H1 (cell line): Measurements from ENCODE around the gene ZNF532. TPM values are rescaled to one million over a fixed set of nuclear protein-coding genes. Genes with fewer than 3 reads are reported as not detected.

Experiments
- CTCF ChIA-PET: fragments of 300-600 bp; sonication (Branson Sonifier 250); formaldehyde crosslinking; loops from one replicate; lab custom pipeline; 2021; ENCODE audit not compliant: partially characterized antibody; lab: Charles Lee
- POLR2A ChIA-PET: fragments of 300-600 bp; sonication (Branson Sonifier 250); formaldehyde crosslinking; loops from one replicate; lab custom pipeline; 2021; ENCODE audit warnings: inconsistent platforms; ENCODE audit not compliant: partially characterized antibody; lab: Charles Lee
- DNase-seq, 2 experiments: peaks; one replicate each; pipeline versions ENCODE4 v3.0.0 to v3.0.0-alpha.2; 2010 to 2022; ENCODE audit warnings: low spot score in 2 of 2, low read depth in 1 of 2, mixed read lengths in 1 of 2
- FAIRE-seq: peaks from 2 replicates; lab custom pipeline; 2011; peaks lifted over from hg19 to GRCh38; lab: Jason Lieb, UNC
- H2AFZ ChIP-seq: 2 replicates; pipeline ENCODE4 v1.8.1; 2012; ENCODE audit warnings: low read length, inconsistent platforms
- H2AK5ac ChIP-seq: 2 replicates; pipeline ENCODE4 v1.6.1; 2013; ENCODE audit warnings: low read depth, low read length
- H2BK120ac ChIP-seq: replicated peaks from 2 replicates; pipeline ENCODE3; 2013; ENCODE audit warnings: low read depth, low read length, inconsistent platforms
- H2BK12ac ChIP-seq: 2 replicates; pipeline ENCODE4 v1.6.1; 2013; ENCODE audit warnings: low read depth, low read length
- H2BK15ac ChIP-seq: 2 replicates; pipeline ENCODE4 v1.6.1; 2013; ENCODE audit warnings: low read length
- H2BK20ac ChIP-seq: 2 replicates; pipeline ENCODE4 v1.6.1; 2013; ENCODE audit warnings: low read length
- H2BK5ac ChIP-seq: 2 replicates; pipeline ENCODE4 v1.6.1; 2013; ENCODE audit warnings: low read depth, low read length
- H3K14ac ChIP-seq: 2 replicates; pipeline ENCODE4 v1.6.1; 2013; ENCODE audit warnings: inconsistent platforms; ENCODE audit not compliant: insufficient read length
- H3K18ac ChIP-seq: 2 replicates; pipeline ENCODE4 v1.6.1; 2013; ENCODE audit warnings: low read length; ENCODE audit errors: extremely low read depth
- H3K23ac ChIP-seq: 2 replicates; pipeline ENCODE4 v1.6.1; 2013; ENCODE audit warnings: inconsistent platforms; ENCODE audit not compliant: insufficient read length
- H3K23me2 ChIP-seq: 2 replicates; pipeline ENCODE4 v1.6.1; 2013; ENCODE audit warnings: low read depth, low read length
- H3K27ac ChIP-seq: 2 replicates; pipeline ENCODE4 v1.6.1; 2011; ENCODE audit warnings: low read depth, low read length, inconsistent platforms
- H3K27me3 ChIP-seq, 4 experiments: replicated peaks in 1 of 4; 1 replicate in 1 of 4; 2 replicates in 3 of 4; pipeline versions ENCODE4 v1.6.1 to v1.8.1; 2011 to 2013; ENCODE audit warnings: low read length in 3 of 4, mild to moderate bottlenecking in 3 of 4, inconsistent platforms in 2 of 4, mixed read lengths in 2 of 4, moderate library complexity in 1 of 4; ENCODE audit not compliant: control insufficient read depth in 3 of 4, insufficient read depth in 3 of 4; ENCODE audit errors: extremely low read depth in 1 of 4
- H3K36me3 ChIP-seq, 4 experiments: 2 replicates each; pipeline versions ENCODE4 v1.6.1 to v1.8.1; 2011 to 2013; ENCODE audit warnings: mild to moderate bottlenecking in 4 of 4, low read length in 3 of 4, moderate library complexity in 2 of 4, control low read depth in 1 of 4, inconsistent platforms in 1 of 4; ENCODE audit not compliant: insufficient read depth in 4 of 4, control insufficient read depth in 2 of 4
- H3K4ac ChIP-seq: replicated peaks from 2 replicates; pipeline ENCODE3; 2013; ENCODE audit warnings: low read length, low read depth, mixed read lengths, inconsistent platforms; ENCODE audit not compliant: insufficient read length
- H3K4me1 ChIP-seq, 4 experiments: replicated peaks in 1 of 4; 1 replicate in 1 of 4; 2 replicates in 3 of 4; pipeline versions ENCODE4 v1.6.1 to v1.8.1; 2011 to 2013; ENCODE audit warnings: low read length in 3 of 4, inconsistent platforms in 2 of 4, mixed read lengths in 1 of 4; ENCODE audit not compliant: insufficient read depth in 4 of 4, control insufficient read depth in 3 of 4
- H3K4me2 ChIP-seq, 2 experiments: 2 replicates each; pipeline versions ENCODE4 v1.6.1 to v1.8.1; 2011 to 2013; ENCODE audit warnings: low read depth in 2 of 2, low read length in 2 of 2, control low read depth in 1 of 2, inconsistent platforms in 1 of 2, mild to moderate bottlenecking in 1 of 2; ENCODE audit not compliant: insufficient read depth in 1 of 2
- H3K4me3 ChIP-seq, 4 experiments: fragments of 200-600, 300-600 bp in 1 of 4; sonication (generic), shearing (Covaris generic), sonication (Bioruptor Twin) in 1 of 4; 2 replicates each; pipeline versions ENCODE4 v1.5.1 to v1.8.1; 2011 to 2016; ENCODE audit warnings: low read length in 4 of 4, low read depth in 3 of 4, control low read depth in 2 of 4, inconsistent platforms in 2 of 4, mild to moderate bottlenecking in 2 of 4, mixed read lengths in 1 of 4, moderate library complexity in 1 of 4; ENCODE audit not compliant: insufficient read depth in 2 of 4; ENCODE audit errors: extremely low read depth in 1 of 4
- H3K56ac ChIP-seq: replicated peaks from 2 replicates; pipeline ENCODE3; 2013; ENCODE audit warnings: low read depth, mild to moderate bottlenecking, mixed read lengths, low read length, inconsistent platforms; ENCODE audit not compliant: insufficient read length
- H3K79me1 ChIP-seq: 2 replicates; pipeline ENCODE4 v1.6.1; 2013; ENCODE audit warnings: low read depth, low read length, control low read depth
- H3K79me2 ChIP-seq, 2 experiments: 2 replicates each; pipeline versions ENCODE4 v1.6.1 to v1.8.1; 2012 to 2013; ENCODE audit warnings: low read length in 2 of 2, mild to moderate bottlenecking in 2 of 2, inconsistent platforms in 1 of 2; ENCODE audit not compliant: insufficient read depth in 2 of 2, control insufficient read depth in 1 of 2
- H3K9ac ChIP-seq, 4 experiments: replicated peaks in 1 of 4; 1 replicate in 1 of 4; 2 replicates in 3 of 4; pipeline versions ENCODE4 v1.6.1 to v1.8.1; 2011 to 2013; ENCODE audit warnings: low read depth in 3 of 4, low read length in 3 of 4, control low read depth in 2 of 4, mild to moderate bottlenecking in 2 of 4, moderate library complexity in 2 of 4, inconsistent platforms in 1 of 4; ENCODE audit errors: extremely low read depth in 1 of 4
- H3K9me3 ChIP-seq, 2 experiments: 2 replicates each; pipeline versions ENCODE4 v1.6.1 to v1.8.1; 2012 to 2013; ENCODE audit warnings: mild to moderate bottlenecking in 2 of 2, moderate library complexity in 2 of 2, control low read depth in 1 of 2, inconsistent platforms in 1 of 2, low read depth in 1 of 2, low read length in 1 of 2, mixed read lengths in 1 of 2; ENCODE audit not compliant: insufficient read depth in 2 of 2
- H4K20me1 ChIP-seq, 2 experiments: replicated peaks in 1 of 2; 2 replicates each; pipeline versions ENCODE3 to v1.8.1; 2011 to 2013; ENCODE audit warnings: inconsistent platforms in 2 of 2, low read length in 2 of 2, mild to moderate bottlenecking in 1 of 2; ENCODE audit not compliant: insufficient read depth in 2 of 2, control insufficient read depth in 1 of 2
- H4K5ac ChIP-seq: 2 replicates; pipeline ENCODE4 v1.6.1; 2013; ENCODE audit warnings: low read length, low read depth, mixed read lengths, inconsistent platforms; ENCODE audit not compliant: insufficient read length
- H4K8ac ChIP-seq: 2 replicates; pipeline ENCODE4 v1.8.0; 2013; ENCODE audit warnings: mild to moderate bottlenecking, moderate library complexity, low read length, inconsistent platforms; ENCODE audit not compliant: insufficient read depth; ENCODE audit errors: extremely low read depth
- H4K91ac ChIP-seq: replicated peaks from 2 replicates; pipeline ENCODE3; 2013; ENCODE audit warnings: low read length, mixed read lengths, inconsistent platforms; ENCODE audit not compliant: insufficient read length
- BACH1 ChIP-seq: IDR thresholded peaks from 2 replicates; pipeline ENCODE4 v1.6.1; 2012; ENCODE audit warnings: low read length, improper control_type of control experiment
- BCL11A ChIP-seq, 2 experiments: IDR thresholded peaks; one replicate each; pipeline ENCODE4 v1.6.1; 2011; ENCODE audit warnings: low read depth in 2 of 2, low read length in 2 of 2, mild to moderate bottlenecking in 2 of 2
- CTBP2 ChIP-seq: IDR thresholded peaks from 2 replicates; pipeline ENCODE4 v1.7.0; 2011; ENCODE audit warnings: borderline replicate concordance, mild to moderate bottlenecking, moderate library complexity, mixed read lengths, low read length; ENCODE audit not compliant: insufficient read depth, insufficient read length
- HDAC2 ChIP-seq, 2 experiments: fragments of 300-600 bp in 1 of 2; sonication (generic) in 1 of 2; IDR thresholded peaks; 2 replicates each; pipeline ENCODE4 v1.6.1; 2011 to 2012; ENCODE audit warnings: low read depth in 2 of 2, low read length in 2 of 2, mild to moderate bottlenecking in 2 of 2, moderate library complexity in 2 of 2, borderline replicate concordance in 1 of 2, inconsistent platforms in 1 of 2
- KDM1A ChIP-seq: fragments of 200-600, 300-600 bp; sonication (generic); IDR thresholded peaks from 2 replicates; pipeline ENCODE4 v1.7.1; 2016; ENCODE audit warnings: mild to moderate bottlenecking, low read length, borderline replicate concordance
- KDM4A ChIP-seq: IDR thresholded peaks from one replicate; pipeline ENCODE4 v1.7.1; 2012; ENCODE audit warnings: low read depth, mild to moderate bottlenecking, moderate library complexity, low read length, inconsistent platforms; ENCODE audit not compliant: severe bottlenecking
- RAD21 ChIP-seq, 2 experiments: IDR thresholded peaks in 1 of 2; conservative IDR thresholded peaks in 1 of 2; 2 replicates each; pipeline ENCODE4 v1.6.1; 2011; ENCODE audit warnings: low read depth in 2 of 2, low read length in 2 of 2, improper control_type of control experiment in 1 of 2, inconsistent platforms in 1 of 2, mild to moderate bottlenecking in 1 of 2, moderate library complexity in 1 of 2
- WGBS, 2 experiments: shearing (Covaris generic) in 1 of 2; methylation state at CpG; one replicate each; pipeline versions ENCODE4 v1.1.6 to v1.1.7; 2013 to 2015; ENCODE audit warnings: low lambda C conversion rate in 2 of 2, mixed read lengths in 2 of 2, inconsistent platforms in 1 of 2, low coverage in 1 of 2, missing lambda C conversion rate in 1 of 2; ENCODE audit not compliant: insufficient replicate concordance in 2 of 2, insufficient coverage in 1 of 2, insufficient read length in 1 of 2; ENCODE audit errors: extremely low coverage in 1 of 2, missing lambda C conversion rate in 1 of 2; 5-methylcytosine and 5-hydroxymethylcytosine counted together
- polyA plus RNA-seq, 7 experiments: library from polyadenylated mRNA; depleted of rRNA in 3 of 7; stranded (reverse) in 5 of 7; unstranded in 2 of 7; fragments of >200 nt in 5 of 7; fragments of 200-250 nt in 2 of 7; gene quantifications; 1 replicate in 5 of 7; 2 replicates in 1 of 7; 4 replicates in 1 of 7; pipeline versions ENCODE4 v1.2.1 to v1.2.3, GENCODE V29; 2011 to 2013; ENCODE audit warnings: missing spikeins in 2 of 7, mixed read lengths in 2 of 7
- total RNA-seq: library from RNA; stranded (reverse); fragmentation: NEBNext Ultra II Directional; extraction: Animal tissue kit (Norgen Biotek cat#: 25700); gene quantifications from 2 replicates; pipeline ENCODE4 v1.2.1, GENCODE V29; 2021
- TF ChIP-seq, protein P1 (sequence below): IDR thresholded peaks from 2 replicates; pipeline ENCODE4 v1.6.1; 2011; ENCODE audit warnings: low read depth, mild to moderate bottlenecking, low read length; ENCODE audit not compliant: insufficient read depth
- TF ChIP-seq, protein P2 (sequence below): IDR thresholded peaks from 2 replicates; pipeline ENCODE4 v1.6.1; 2012; ENCODE audit warnings: inconsistent platforms
- TF ChIP-seq, protein P3 (sequence below): IDR thresholded peaks from 2 replicates; pipeline ENCODE4 v1.6.1; 2011; ENCODE audit warnings: low read length, improper control_type of control experiment

The ZNF532 gene
- total and polyA plus RNA-seq, 2 of the 8 experiments (the other 6 are each of a cell fraction or from before 2014, with no cell fraction given) = 143 to 240 TPM

- Histone ChIP-seq H4K91ac (no peak overlapping the region), H3K4me1 (no peaks in the 10 kb centered on the region), H2AFZ (no peak overlapping the region), H3K79me2 (peaks cover 0 to 58% of the 10 kb centered on the region in 2 experiments; a peak in 2 of 4 replicates), H2BK20ac (no peak overlapping the region), H3K4me3 (no peak overlapping the region), H2BK5ac (no peak overlapping the region), H3K18ac (no peak overlapping the region), H2BK120ac (no peak overlapping the region), H4K5ac (no peak overlapping the region), H4K20me1 (peaks cover 0 to 1% of the 10 kb centered on the region in 2 experiments), H2BK12ac (no peak overlapping the region), H3K23ac (no peak overlapping the region), H2BK15ac (no peak overlapping the region), H3K27me3 (no peaks in the 10 kb centered on the region), H3K4me2 (no peak overlapping the region), H2AK5ac (no peak overlapping the region), H3K56ac (no peak overlapping the region), H3K9ac (no peak overlapping the region), H4K8ac (no peak overlapping the region), H3K14ac (no peak overlapping the region), H3K36me3 (peaks cover 9 to 86% (median 50%) of the 10 kb centered on the region in 4 experiments), H3K9me3 (no peaks in the 10 kb centered on the region), H3K23me2 (no peaks in the 10 kb centered on the region), H3K4ac (no peak overlapping the region), H3K27ac (no peak overlapping the region), H3K79me1 (no peaks in the 10 kb centered on the region; the same call in 1 of the 2 replicates)
- FAIRE-seq (no peak), DNase-seq (no peak)
- WGBS, 2 experiments = 95% methylated on average over 4 of the region's 4 CpGs; no CpG with 5 or more reads in 1 of the 2 experiments
- ChIA-PET CTCF (no interaction called here), POLR2A (no interaction called here)
- TF ChIP-seq, protein P1, sequence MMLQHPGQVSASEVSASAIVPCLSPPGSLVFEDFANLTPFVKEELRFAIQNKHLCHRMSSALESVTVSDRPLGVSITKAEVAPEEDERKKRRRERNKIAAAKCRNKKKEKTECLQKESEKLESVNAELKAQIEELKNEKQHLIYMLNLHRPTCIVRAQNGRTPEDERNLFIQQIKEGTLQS = no peak
- TF ChIP-seq, protein P2, sequence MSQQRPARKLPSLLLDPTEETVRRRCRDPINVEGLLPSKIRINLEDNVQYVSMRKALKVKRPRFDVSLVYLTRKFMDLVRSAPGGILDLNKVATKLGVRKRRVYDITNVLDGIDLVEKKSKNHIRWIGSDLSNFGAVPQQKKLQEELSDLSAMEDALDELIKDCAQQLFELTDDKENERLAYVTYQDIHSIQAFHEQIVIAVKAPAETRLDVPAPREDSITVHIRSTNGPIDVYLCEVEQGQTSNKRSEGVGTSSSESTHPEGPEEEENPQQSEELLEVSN = no peak
- TF ChIP-seq, protein P3, sequence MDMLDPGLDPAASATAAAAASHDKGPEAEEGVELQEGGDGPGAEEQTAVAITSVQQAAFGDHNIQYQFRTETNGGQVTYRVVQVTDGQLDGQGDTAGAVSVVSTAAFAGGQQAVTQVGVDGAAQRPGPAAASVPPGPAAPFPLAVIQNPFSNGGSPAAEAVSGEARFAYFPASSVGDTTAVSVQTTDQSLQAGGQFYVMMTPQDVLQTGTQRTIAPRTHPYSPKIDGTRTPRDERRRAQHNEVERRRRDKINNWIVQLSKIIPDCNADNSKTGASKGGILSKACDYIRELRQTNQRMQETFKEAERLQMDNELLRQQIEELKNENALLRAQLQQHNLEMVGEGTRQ = no peak
- no peak for TF ChIP-seq BCL11A (IDR thresholded peaks at IDR 0.05; ENCODE audit: low read depth in 2 of 2, low read length in 2 of 2)
- no peak for TF ChIP-seq BACH1
- TF ChIP-seq RAD21 (IDR thresholded peaks at IDR 0.05 in 1 of 2, conservative IDR thresholded peaks at IDR 0.05 in 1 of 2; ENCODE audit: low read depth in 2 of 2, low read length in 2 of 2) = no peak
- TF ChIP-seq KDM1A = no peak
- no peak for TF ChIP-seq CTBP2
- no peak for TF ChIP-seq KDM4A
- TF ChIP-seq HDAC2 (IDR thresholded peaks at IDR 0.05; ENCODE audit: borderline replicate concordance in 1 of 2, low read depth in 2 of 2, low read length in 2 of 2) = no peak
Measured at GRCh38 chr18:58955738-58956137, 91.1 kb downstream of the ZNF532 start.
